ENCODE data around the gene B3GLCT.
"Not testable (repeated sequence)": the region's sequence is repeated elsewhere in the genome, so short reads cannot be mapped to it uniquely, and the experiment has no call there.

Gene B3GLCT

GRCh38 chr13:31172535-31172934, 27.2 kb upstream of the B3GLCT start:
- Mint-ChIP-seq H3K9me3 (peaks cover 4% of the 10 kb centered on the region in 2 donors), H3K4me3 (no peak overlapping the region), H3K4me1 (no peaks in the 10 kb centered on the region), H3K27ac (no peak overlapping the region), H3K27me3 (peaks cover 16 to 50% of the 10 kb centered on the region in 2 donors), H3K36me3 (peaks cover 3% of the 10 kb centered on the region in 2 donors)
- no peak for ATAC-seq (replicated peaks)
- DNase-seq = no peak

DNA sequence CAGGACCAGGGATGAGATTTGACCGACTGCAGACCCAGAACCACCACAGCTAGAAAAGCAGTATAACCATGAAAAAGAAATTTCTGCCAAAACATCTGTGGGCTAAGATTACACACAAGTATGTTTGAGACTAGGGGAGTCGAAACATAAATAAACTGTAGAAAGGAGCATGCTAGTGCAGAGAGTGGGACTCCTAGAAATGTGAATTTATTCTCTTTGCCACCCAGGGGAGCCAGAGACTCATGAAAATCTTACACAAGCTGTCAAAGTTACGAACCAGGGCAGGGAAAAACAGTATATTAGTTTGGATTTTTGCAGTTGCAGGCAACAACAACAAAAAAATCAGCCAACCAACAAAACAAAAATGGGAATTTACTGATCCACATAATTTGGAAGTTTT, 25.8 kb upstream of the B3GLCT start:
- Mint-ChIP-seq H3K4me1 (peaks cover 0 to 2% of the 10 kb centered on the region in 2 donors), H3K9me3 (peaks cover 5 to 6% of the 10 kb centered on the region in 2 donors), H3K4me3 (no peak overlapping the region), H3K27me3 (peaks cover 10 to 44% of the 10 kb centered on the region in 2 donors), H3K27ac (no peak overlapping the region), H3K36me3 (peaks cover 3% of the 10 kb centered on the region in 2 donors)
- DNase-seq (no peak), ATAC-seq (replicated peaks) (no peak)

GRCh38 chr13:31175847-31176532, 23.8 kb upstream of the B3GLCT start:
- Mint-ChIP-seq H3K36me3 (peaks cover 3% of the 10 kb centered on the region in 2 donors), H3K27me3 (peaks cover 10 to 32% of the 10 kb centered on the region in 2 donors), H3K4me3 (no peak overlapping the region), H3K27ac (no peak overlapping the region), H3K4me1 (peaks cover 0 to 2% of the 10 kb centered on the region in 2 donors), H3K9me3 (peaks cover 5 to 6% of the 10 kb centered on the region in 2 donors)
- ATAC-seq (replicated peaks) (no peak), DNase-seq (no peak)

GRCh38 chr13:31177813-31178495, 21.8 kb upstream of the B3GLCT start:
- not testable (repeated sequence) for DNase-seq; H3K4me3 Mint-ChIP-seq; ATAC-seq (replicated peaks)

GRCh38 chr13:31179241-31179640, 20.5 kb upstream of the B3GLCT start:
- no peak for DNase-seq
- Mint-ChIP-seq H3K27me3 (peaks cover 0 to 4% of the 10 kb centered on the region in 2 donors), H3K9me3 (peaks cover 5 to 6% of the 10 kb centered on the region in 2 donors), H3K36me3 (peaks cover 3% of the 10 kb centered on the region in 2 donors), H3K4me3 (no peak overlapping the region), H3K27ac (no peak overlapping the region), H3K4me1 (peaks cover 0 to 2% of the 10 kb centered on the region in 2 donors)
- no peak for ATAC-seq (replicated peaks)

More at GRCh38 chr13:31177813-31178495, 21.8 kb upstream of the B3GLCT start:
- H3K36me3 Mint-ChIP-seq, H3K4me1 Mint-ChIP-seq, H3K9me3 Mint-ChIP-seq, H3K27ac Mint-ChIP-seq: not testable (repeated sequence)
- peaks cover 5 to 16% of the 10 kb centered on the region in 2 donors for H3K27me3 Mint-ChIP-seq

- peaks cover 3% of the 10 kb centered on the region in 2 donors for H3K36me3 Mint-ChIP-seq
- H3K9me3 Mint-ChIP-seq = peaks cover 5 to 6% of the 10 kb centered on the region in 2 donors
- ATAC-seq (replicated peaks) (no peak), DNase-seq (no peak)
- H3K4me1 Mint-ChIP-seq = peaks cover 0 to 2% of the 10 kb centered on the region in 2 donors
- no peak overlapping the region for H3K4me3 Mint-ChIP-seq
- no peak overlapping the region for H3K27ac Mint-ChIP-seq
- H3K27me3 Mint-ChIP-seq = no peaks in the 10 kb centered on the region
Measured at GRCh38 chr13:31179754-31180153, 20.0 kb upstream of the B3GLCT start.

DNA sequence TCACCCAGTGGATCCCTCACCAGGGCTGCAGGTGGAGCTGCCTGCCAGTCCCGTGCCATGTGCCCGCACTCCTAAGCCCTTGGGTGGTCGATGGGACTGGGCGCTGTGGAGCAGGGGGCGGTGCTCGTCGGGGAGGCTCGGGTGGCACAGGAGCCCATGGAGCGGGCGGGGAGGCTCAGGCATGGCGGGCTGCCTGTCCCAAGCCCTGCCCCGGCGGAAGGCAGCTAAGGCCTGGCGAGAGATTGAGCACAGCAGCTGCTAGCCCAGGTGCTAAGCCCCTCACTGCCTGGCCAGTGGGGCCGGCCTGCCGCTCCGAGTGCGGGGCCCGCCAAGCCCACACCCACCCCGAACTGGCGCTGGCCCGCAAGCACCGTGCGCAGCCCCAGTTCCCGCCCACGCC, 16.8 kb upstream of the B3GLCT start:
- DNase-seq (no peak), ATAC-seq (replicated peaks) (no peak)
- Mint-ChIP-seq H3K36me3 (no peaks in the 10 kb centered on the region), H3K4me1 (peaks cover 0 to 2% of the 10 kb centered on the region in 2 donors), H3K27ac (no peak overlapping the region), H3K27me3 (peaks cover 0 to 3% of the 10 kb centered on the region in 2 donors), H3K4me3 (no peak overlapping the region), H3K9me3 (peaks cover 0 to 2% of the 10 kb centered on the region in 2 donors)

- H3K27me3 Mint-ChIP-seq = peaks cover 0 to 3% of the 10 kb centered on the region in 2 donors
- no peak overlapping the region for H3K27ac Mint-ChIP-seq
- no peaks in the 10 kb centered on the region for H3K9me3 Mint-ChIP-seq
- no peaks in the 10 kb centered on the region for H3K36me3 Mint-ChIP-seq
- no peaks in the 10 kb centered on the region for H3K4me1 Mint-ChIP-seq
- H3K4me3 Mint-ChIP-seq = no peak overlapping the region
- ATAC-seq (replicated peaks) (no peak), DNase-seq (no peak)
Measured at GRCh38 chr13:31184451-31184850, 15.3 kb upstream of the B3GLCT start.

DNA sequence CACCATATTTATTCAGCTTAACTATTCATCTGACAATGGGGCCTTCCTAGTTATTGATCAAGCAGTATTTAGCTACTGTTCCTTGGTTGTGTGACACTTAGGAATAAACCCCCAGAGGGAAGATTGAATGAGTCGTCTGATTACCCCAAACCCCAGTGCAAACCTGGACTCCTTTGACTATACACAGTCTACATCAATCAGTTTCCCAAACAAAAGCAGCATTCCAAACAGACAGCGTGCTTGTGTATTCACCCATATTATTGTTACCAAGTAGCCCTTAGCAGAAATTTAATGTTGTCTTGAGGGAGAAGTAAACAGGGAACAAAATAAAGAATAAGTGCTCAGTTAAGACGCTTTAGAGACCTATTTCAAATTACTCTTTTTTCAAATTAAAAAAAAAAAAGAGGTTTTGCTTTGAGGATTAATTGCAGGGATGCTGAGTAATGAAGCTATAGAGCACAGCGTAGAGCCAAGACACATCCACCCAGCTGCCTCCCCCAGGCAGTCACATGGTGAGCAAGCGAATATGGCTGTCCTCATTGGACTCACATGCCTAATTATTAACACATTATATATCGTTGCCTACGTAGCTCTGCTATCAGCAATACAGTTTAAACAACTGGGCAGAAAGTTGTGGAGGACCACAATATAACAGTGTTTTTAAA, 14.7 kb upstream of the B3GLCT start:
- Mint-ChIP-seq H3K4me1 (no peaks in the 10 kb centered on the region), H3K9me3 (no peaks in the 10 kb centered on the region), H3K4me3 (no peak overlapping the region), H3K27ac (no peak overlapping the region), H3K36me3 (no peaks in the 10 kb centered on the region), H3K27me3 (peaks cover 0 to 3% of the 10 kb centered on the region in 2 donors)
- ATAC-seq (replicated peaks) (no peak), DNase-seq (no peak)

- Mint-ChIP-seq H3K4me3 (no peak overlapping the region), H3K36me3 (peaks cover 0 to 3% of the 10 kb centered on the region in 2 donors), H3K27me3 (peaks cover 5% of the 10 kb centered on the region in 2 donors), H3K4me1 (no peaks in the 10 kb centered on the region), H3K9me3 (no peaks in the 10 kb centered on the region), H3K27ac (no peak overlapping the region)
- DNase-seq (no peak), ATAC-seq (replicated peaks) (no peak)
Measured at GRCh38 chr13:31191748-31192147, 8.0 kb upstream of the B3GLCT start.

GRCh38 chr13:31192306-31192705, 7.5 kb upstream of the B3GLCT start:
- H3K36me3 Mint-ChIP-seq = peaks cover 0 to 3% of the 10 kb centered on the region in 2 donors
- H3K4me3 Mint-ChIP-seq = no peak overlapping the region
- H3K4me1 Mint-ChIP-seq = no peaks in the 10 kb centered on the region
- H3K27ac Mint-ChIP-seq = no peak overlapping the region
- H3K27me3 Mint-ChIP-seq = peaks cover 5% of the 10 kb centered on the region in 2 donors
- ATAC-seq (replicated peaks) (no peak), DNase-seq (no peak)
- no peaks in the 10 kb centered on the region for H3K9me3 Mint-ChIP-seq

GRCh38 chr13:31195616-31196015, 4.2 kb upstream of the B3GLCT start:
- ATAC-seq (replicated peaks) (no peak), DNase-seq (no peak)
- Mint-ChIP-seq H3K4me3 (no peak overlapping the region), H3K27ac (no peak overlapping the region), H3K36me3 (peaks cover 0 to 3% of the 10 kb centered on the region in 2 donors), H3K9me3 (no peaks in the 10 kb centered on the region), H3K27me3 (peaks cover 5% of the 10 kb centered on the region in 2 donors), H3K4me1 (peaks cover 3 to 6% of the 10 kb centered on the region in 2 donors)

DNA sequence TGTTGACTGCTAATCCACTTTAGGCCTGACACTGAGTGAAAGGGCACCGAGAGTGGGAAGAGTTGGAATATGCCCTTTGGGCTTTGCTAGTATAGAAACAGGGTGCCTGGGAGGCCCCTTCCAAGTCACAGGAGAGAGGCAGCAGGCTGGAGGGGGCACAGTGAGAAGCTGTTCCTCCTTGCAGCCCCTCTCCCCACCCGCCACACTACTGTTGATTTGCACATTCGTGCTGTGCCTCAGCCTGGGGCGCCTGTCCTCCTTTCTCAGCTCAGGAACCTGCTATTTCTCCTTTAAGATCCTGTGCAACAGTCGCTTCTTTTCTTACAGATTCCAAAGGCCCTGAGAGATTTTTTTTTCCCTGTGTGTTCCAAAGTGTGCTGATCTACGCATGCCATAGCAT, 2.8 kb upstream of the B3GLCT start:
- DNase-seq (no peak), ATAC-seq (replicated peaks) (no peak)
- Mint-ChIP-seq H3K4me3 (no peak overlapping the region), H3K9me3 (no peaks in the 10 kb centered on the region), H3K27me3 (no peaks in the 10 kb centered on the region), H3K27ac (no peak overlapping the region), H3K36me3 (peaks cover 0 to 3% of the 10 kb centered on the region in 2 donors), H3K4me1 (peaks cover 8 to 17% of the 10 kb centered on the region in 2 donors)

DNA sequence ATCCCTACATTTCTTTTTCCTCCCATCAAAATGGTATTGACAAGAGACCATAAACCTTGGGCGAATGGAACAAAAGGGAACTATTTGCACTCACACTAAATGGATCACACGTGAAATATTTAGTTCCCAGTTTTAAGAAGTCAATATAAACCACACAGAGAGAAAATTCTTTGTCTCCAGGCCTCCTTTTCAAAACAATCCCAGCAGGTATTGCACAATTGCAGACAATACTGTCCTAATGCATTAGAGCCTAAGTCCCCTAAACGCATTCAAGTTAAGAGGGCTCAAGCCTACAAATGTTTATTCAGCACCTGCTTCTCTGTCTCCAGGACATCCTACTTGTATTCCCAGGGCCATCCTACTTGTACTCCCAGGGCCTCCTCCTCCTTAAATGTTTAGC, 1.3 kb upstream of the B3GLCT start:
- Mint-ChIP-seq H3K27ac (no peak overlapping the region), H3K27me3 (no peaks in the 10 kb centered on the region), H3K4me1 (peaks cover 8 to 29% of the 10 kb centered on the region in 2 donors), H3K36me3 (peaks cover 0 to 3% of the 10 kb centered on the region in 2 donors), H3K9me3 (no peaks in the 10 kb centered on the region), H3K4me3 (no peak overlapping the region)
- no peak for ATAC-seq (replicated peaks)
- no peak for DNase-seq
